CD14-positive monocyte (primary cell): ENCODE measurements around the gene LRP1B. TPM values are rescaled to one million over a fixed set of nuclear protein-coding genes. Genes with fewer than 3 reads are reported as not detected.

ENCODE experiments used
- DNase-seq, 3 donors: peaks; one replicate each; pipeline ENCODE4 v3.0.0-alpha.2; 2011 to 2022
- H2AFZ ChIP-seq: 2 replicates; pipeline ENCODE4 v1.6.0; 2012; ENCODE audit warnings: mild to moderate bottlenecking, low read depth, low read length, inconsistent platforms; ENCODE audit not compliant: insufficient read depth, poor library complexity, severe bottlenecking
- H3K27ac ChIP-seq, 2 donors: 1 replicate in 1 of 2; 2 replicates in 1 of 2; pipeline ENCODE4 v1.5.1; 2012 to 2013; ENCODE audit warnings: low read length in 2 of 2, control low read depth in 1 of 2, inconsistent platforms in 1 of 2, low read depth in 1 of 2, mild to moderate bottlenecking in 1 of 2
- H3K27me3 ChIP-seq, 2 donors: one replicate each; pipeline versions ENCODE4 v1.6.0 to v1.6.1; 2011 to 2013; ENCODE audit warnings: low read length in 2 of 2; ENCODE audit not compliant: control insufficient read depth in 2 of 2, insufficient read depth in 2 of 2
- H3K36me3 ChIP-seq, 2 donors: replicated peaks in 1 of 2; 1 replicate in 1 of 2; 2 replicates in 1 of 2; pipeline versions ENCODE4 v1.5.1 to v1.6.1; 2012 to 2013; ENCODE audit warnings: low read length in 2 of 2, control low read depth in 1 of 2, inconsistent platforms in 1 of 2, mild to moderate bottlenecking in 1 of 2; ENCODE audit not compliant: insufficient read depth in 2 of 2, control insufficient read depth in 1 of 2
- H3K4me1 ChIP-seq, 2 donors: 1 replicate in 1 of 2; 2 replicates in 1 of 2; pipeline versions ENCODE4 v1.5.1 to v1.6.1; 2012 to 2013; ENCODE audit warnings: low read length in 2 of 2, control low read depth in 1 of 2, inconsistent platforms in 1 of 2, mild to moderate bottlenecking in 1 of 2, moderate library complexity in 1 of 2; ENCODE audit not compliant: insufficient read depth in 2 of 2, control insufficient read depth in 1 of 2
- H3K4me2 ChIP-seq: replicated peaks from 2 replicates; pipeline ENCODE3; 2012; ENCODE audit warnings: low read length, moderate library complexity, mild to moderate bottlenecking; ENCODE audit not compliant: poor library complexity, severe bottlenecking; ENCODE audit errors: extremely low read depth
- H3K4me3 ChIP-seq, 3 experiments: fragments of 200-600 bp in 1 of 3; sonication (generic) in 1 of 3; replicated peaks in 1 of 3; 1 replicate in 2 of 3; 2 replicates in 1 of 3; pipeline ENCODE4 v1.5.1; 2011 to 2013; ENCODE audit warnings: low read length in 3 of 3, mild to moderate bottlenecking in 3 of 3, control low read depth in 2 of 3, low read depth in 2 of 3, inconsistent platforms in 1 of 3, moderate library complexity in 1 of 3
- H3K79me2 ChIP-seq: 2 replicates; pipeline ENCODE4 v1.6.0; 2012; ENCODE audit warnings: mild to moderate bottlenecking, control low read depth, inconsistent platforms, low read length, moderate library complexity; ENCODE audit not compliant: insufficient read depth
- H3K9ac ChIP-seq: 2 replicates; pipeline ENCODE4 v1.6.0; 2017; ENCODE audit warnings: low read length, mild to moderate bottlenecking; ENCODE audit not compliant: insufficient read depth, poor library complexity, severe bottlenecking
- H3K9me3 ChIP-seq, 2 donors: replicated peaks in 1 of 2; 1 replicate in 1 of 2; 2 replicates in 1 of 2; pipeline versions ENCODE4 v1.5.1 to v1.6.1; 2012 to 2013; ENCODE audit warnings: low read length in 2 of 2, control low read depth in 1 of 2; ENCODE audit not compliant: control insufficient read depth in 1 of 2, insufficient read depth in 1 of 2
- H4K20me1 ChIP-seq: 2 replicates; pipeline ENCODE4 v1.6.0; 2012; ENCODE audit warnings: mild to moderate bottlenecking, low read length, control low read depth, moderate library complexity; ENCODE audit not compliant: insufficient read depth
- H3K27ac Mint-ChIP-seq, 7 donors: one replicate each; pipeline ENCODE4 v1.8.0; 2020; ENCODE audit warnings: mild to moderate bottlenecking in 7 of 7, mixed read lengths in 7 of 7, moderate library complexity in 6 of 7, inconsistent platforms in 2 of 7
- H3K27me3 Mint-ChIP-seq, 3 donors: one replicate each; pipeline ENCODE4 v1.8.0; 2021 to 2022; ENCODE audit warnings: low read depth in 3 of 3, mild to moderate bottlenecking in 3 of 3, mixed read lengths in 3 of 3, moderate library complexity in 3 of 3, inconsistent platforms in 1 of 3
- H3K36me3 Mint-ChIP-seq, 2 donors: one replicate each; pipeline ENCODE4 v1.8.0; 2020; ENCODE audit warnings: mixed read lengths in 2 of 2, inconsistent platforms in 1 of 2, mild to moderate bottlenecking in 1 of 2
- H3K4me1 Mint-ChIP-seq: one replicate; pipeline ENCODE4 v1.8.0; 2020; ENCODE audit warnings: mild to moderate bottlenecking, mixed read lengths
- H3K4me3 Mint-ChIP-seq, 2 donors: one replicate each; pipeline ENCODE4 v1.8.0; 2020; ENCODE audit warnings: mild to moderate bottlenecking in 2 of 2, mixed read lengths in 2 of 2, moderate library complexity in 1 of 2
- H3K9me3 Mint-ChIP-seq, 7 donors: one replicate each; pipeline ENCODE4 v1.8.0; 2020 to 2022; ENCODE audit warnings: mixed read lengths in 7 of 7, mild to moderate bottlenecking in 6 of 7, moderate library complexity in 6 of 7, inconsistent platforms in 2 of 7
- WGBS: methylation state at CpG from one replicate; pipeline ENCODE4 v1.1.5; 2013; ENCODE audit warnings: missing lambda C conversion rate; ENCODE audit not compliant: insufficient coverage; 5-methylcytosine and 5-hydroxymethylcytosine counted together
- intact Hi-C, 2 donors: fragments of 100-400 bp; cut with micrococcal nuclease; formaldehyde crosslinking; loops; one replicate each; pipeline versions ENCODE4 v1.15.0 to v1.15.1; 2023
- polyA plus RNA-seq, 3 donors: library from polyadenylated mRNA; depleted of rRNA in 1 of 3; unstranded in 2 of 3; stranded (reverse) in 1 of 3; fragments of 300-500 nt in 2 of 3; fragments of >200 nt in 1 of 3; fragmentation: Illumina TruSeq in 2 of 3; gene quantifications; 1 replicate in 2 of 3; 2 replicates in 1 of 3; pipeline ENCODE4 v1.2.3, GENCODE V29; 2012 to 2021
- TF ChIP-seq, protein P1 (sequence below): fragments of 200-600 bp; IDR thresholded peaks from one replicate; pipeline ENCODE4 v1.8.0; 2022; ENCODE audit warnings: antibody characterized with exemption, mild to moderate bottlenecking

The LRP1B gene
- polyA plus RNA-seq, 3 donors, result not detected

DNA sequence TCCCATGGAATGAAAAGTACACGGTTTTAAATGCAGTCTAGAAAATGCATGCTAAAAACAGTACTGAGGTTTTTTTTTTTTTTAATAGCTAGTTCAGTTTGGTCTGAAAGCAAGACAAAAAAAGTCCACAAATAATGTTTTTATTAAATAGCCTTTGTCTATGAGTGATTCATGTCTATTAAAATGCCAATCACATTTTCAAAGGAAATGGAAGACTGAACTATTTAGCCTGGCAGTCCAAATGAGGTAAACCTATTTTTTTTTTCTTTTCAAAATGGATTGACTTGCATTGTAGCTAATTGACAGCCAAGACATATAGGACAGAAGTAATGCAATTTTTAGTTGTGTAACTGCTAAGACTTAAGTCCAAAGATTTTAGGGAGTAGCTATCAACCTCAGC, 90.3 kb downstream of the LRP1B start:
- H3K4me1 Mint-ChIP-seq, result no peaks in the 10 kb centered on the region
- intact Hi-C loops, result no loop called here
- Histone ChIP-seq H3K9ac (no peak overlapping the region), H3K4me1 (no peaks in the 10 kb centered on the region), H3K27ac (no peak overlapping the region), H3K79me2 (no peaks in the 10 kb centered on the region), H2AFZ (no peak overlapping the region), H3K36me3 (no peaks in the 10 kb centered on the region), H3K27me3 (no peaks in the 10 kb centered on the region), H3K9me3 (no peaks in the 10 kb centered on the region), H3K4me3 (no peak overlapping the region), H3K4me2 (no peak overlapping the region), H4K20me1 (no peaks in the 10 kb centered on the region)
- no peaks in the 10 kb centered on the region for H3K36me3 Mint-ChIP-seq
- no peaks in the 10 kb centered on the region for H3K27me3 Mint-ChIP-seq
- WGBS, result no CpG with 5 or more reads among the region's 1 CpG
- no peak overlapping the region for H3K4me3 Mint-ChIP-seq
- DNase-seq, result no peak
- H3K27ac Mint-ChIP-seq, result no peak overlapping the region
- H3K9me3 Mint-ChIP-seq, result peaks cover 0 to 2% (median 0%) of the 10 kb centered on the region in 7 donors
- TF ChIP-seq, protein P1, sequence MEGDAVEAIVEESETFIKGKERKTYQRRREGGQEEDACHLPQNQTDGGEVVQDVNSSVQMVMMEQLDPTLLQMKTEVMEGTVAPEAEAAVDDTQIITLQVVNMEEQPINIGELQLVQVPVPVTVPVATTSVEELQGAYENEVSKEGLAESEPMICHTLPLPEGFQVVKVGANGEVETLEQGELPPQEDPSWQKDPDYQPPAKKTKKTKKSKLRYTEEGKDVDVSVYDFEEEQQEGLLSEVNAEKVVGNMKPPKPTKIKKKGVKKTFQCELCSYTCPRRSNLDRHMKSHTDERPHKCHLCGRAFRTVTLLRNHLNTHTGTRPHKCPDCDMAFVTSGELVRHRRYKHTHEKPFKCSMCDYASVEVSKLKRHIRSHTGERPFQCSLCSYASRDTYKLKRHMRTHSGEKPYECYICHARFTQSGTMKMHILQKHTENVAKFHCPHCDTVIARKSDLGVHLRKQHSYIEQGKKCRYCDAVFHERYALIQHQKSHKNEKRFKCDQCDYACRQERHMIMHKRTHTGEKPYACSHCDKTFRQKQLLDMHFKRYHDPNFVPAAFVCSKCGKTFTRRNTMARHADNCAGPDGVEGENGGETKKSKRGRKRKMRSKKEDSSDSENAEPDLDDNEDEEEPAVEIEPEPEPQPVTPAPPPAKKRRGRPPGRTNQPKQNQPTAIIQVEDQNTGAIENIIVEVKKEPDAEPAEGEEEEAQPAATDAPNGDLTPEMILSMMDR, result no peak

DNA sequence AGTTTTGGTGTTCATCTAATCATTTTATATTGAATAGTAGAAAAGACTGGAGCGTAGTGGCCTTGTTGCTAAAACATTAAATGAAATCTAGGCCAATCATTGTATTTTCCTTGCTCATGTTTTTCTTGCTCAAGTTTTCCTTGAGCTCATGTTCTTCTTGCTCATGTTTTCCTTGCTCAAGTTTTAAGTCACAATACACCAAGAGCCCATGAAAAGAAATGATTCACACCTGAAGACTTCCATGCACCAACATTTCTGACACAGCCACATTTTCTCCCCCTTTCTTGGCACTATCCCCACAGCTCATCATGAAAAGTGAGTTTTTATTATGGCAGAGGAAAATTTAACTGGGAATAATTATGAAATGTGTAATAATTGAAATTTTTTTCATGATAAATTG, 92.0 kb downstream of the LRP1B start:
- H3K27me3 Mint-ChIP-seq, result no peaks in the 10 kb centered on the region
- no peak overlapping the region for H3K4me3 Mint-ChIP-seq
- no peaks in the 10 kb centered on the region for H3K36me3 Mint-ChIP-seq
- Histone ChIP-seq H3K79me2 (no peaks in the 10 kb centered on the region), H3K36me3 (no peaks in the 10 kb centered on the region), H3K4me2 (no peak overlapping the region), H3K27ac (no peak overlapping the region), H3K4me3 (no peak overlapping the region), H4K20me1 (no peaks in the 10 kb centered on the region), H3K9ac (no peak overlapping the region), H3K4me1 (no peaks in the 10 kb centered on the region), H3K27me3 (no peaks in the 10 kb centered on the region), H3K9me3 (no peaks in the 10 kb centered on the region), H2AFZ (no peak overlapping the region)
- WGBS, result no CpG with 5 or more reads among the region's 1 CpG
- H3K9me3 Mint-ChIP-seq, result peaks cover 0 to 2% (median 0%) of the 10 kb centered on the region in 7 donors
- H3K4me1 Mint-ChIP-seq, result no peaks in the 10 kb centered on the region
- TF ChIP-seq, protein P1, result no peak
- DNase-seq, result no peak
- intact Hi-C loops, result no loop called here
- no peak overlapping the region for H3K27ac Mint-ChIP-seq
